Small intestine (tissue), 7 donors: Measurements from ENCODE around the gene A3GALT2. TPM values are rescaled to one million over a fixed set of nuclear protein-coding genes. Genes with fewer than 3 reads are reported as not detected.

ENCODE experiments used
- DNase-seq, 2 donors: peaks; one replicate each; pipeline versions ENCODE4 v3.0.0 to v3.0.0-alpha.2; 2013
- FAIRE-seq: peaks from 2 replicates; lab custom pipeline; 2012; peaks lifted over from hg19 to GRCh38; lab: Jason Lieb, UNC
- H3K27ac ChIP-seq, 3 donors: one replicate each; pipeline ENCODE4 v1.5.1; 2013; ENCODE audit warnings: low read length in 2 of 3, mild to moderate bottlenecking in 2 of 3, control low read depth in 1 of 3, inconsistent platforms in 1 of 3, low read depth in 1 of 3, moderate library complexity in 1 of 3
- H3K27me3 ChIP-seq, 3 donors: one replicate each; pipeline ENCODE4 v1.6.1; 2013; ENCODE audit warnings: low read length in 3 of 3, inconsistent platforms in 1 of 3; ENCODE audit not compliant: control insufficient read depth in 3 of 3, insufficient read depth in 3 of 3
- H3K36me3 ChIP-seq, 3 donors: one replicate each; pipeline ENCODE4 v1.6.1; 2013; ENCODE audit warnings: low read length in 3 of 3, inconsistent platforms in 1 of 3, low read depth in 1 of 3, mild to moderate bottlenecking in 1 of 3, moderate library complexity in 1 of 3; ENCODE audit not compliant: control insufficient read depth in 3 of 3, insufficient read depth in 2 of 3
- H3K4me1 ChIP-seq, 3 donors: one replicate each; pipeline ENCODE4 v1.6.1; 2013; ENCODE audit warnings: low read length in 2 of 3, inconsistent platforms in 1 of 3, low read depth in 1 of 3, mild to moderate bottlenecking in 1 of 3, moderate library complexity in 1 of 3; ENCODE audit not compliant: control insufficient read depth in 3 of 3, insufficient read depth in 2 of 3
- H3K4me3 ChIP-seq, 3 donors: one replicate each; pipeline ENCODE4 v1.5.1; 2013; ENCODE audit warnings: low read length in 3 of 3, control low read depth in 1 of 3, inconsistent platforms in 1 of 3, low read depth in 1 of 3, mild to moderate bottlenecking in 1 of 3, moderate library complexity in 1 of 3
- H3K9me3 ChIP-seq, 2 donors: one replicate each; pipeline ENCODE4 v1.6.1; 2013; ENCODE audit warnings: low read depth in 1 of 2, low read length in 1 of 2; ENCODE audit not compliant: control insufficient read depth in 2 of 2, insufficient read depth in 1 of 2
- WGBS, 3 donors: extraction: QIAGEN DNeasy Blood & Tissue Kit; methylation state at CpG; one replicate each; pipeline ENCODE4 v1.1.7; 2013; 5-methylcytosine and 5-hydroxymethylcytosine counted together
- polyA plus RNA-seq, 4 donors: library from polyadenylated mRNA; stranded (reverse) in 3 of 4; unstranded in 1 of 4; fragments of 200-250 nt in 3 of 4; fragments of 120-200 nt in 1 of 4; gene quantifications; one replicate each; pipeline versions ENCODE4 v1.2.1 to v1.2.3, GENCODE V29; 2013
- donor health status: healthy with polysubstance abuse.
- donor health status: control.
- donor health status: control.
- donor health status: Bipolar disorder and iron deficiency.
- donor health status: healthy.

Gene A3GALT2
- polyA plus RNA-seq, 4 donors: 0.04 TPM; not detected in 3

GRCh38 chr1:33276573-33277298, 44.2 kb downstream of the A3GALT2 start:
- DNase-seq (no peak), FAIRE-seq (no peak)
- Histone ChIP-seq H3K27me3 (no peaks in the 10 kb centered on the region), H3K4me3 (no peak overlapping the region), H3K9me3 (no peaks in the 10 kb centered on the region), H3K27ac (no peak overlapping the region), H3K4me1 (peaks cover 0 to 8% (median 0%) of the 10 kb centered on the region in 3 donors), H3K36me3 (peaks cover 3 to 73% (median 6%) of the 10 kb centered on the region in 3 donors)
- WGBS, 3 donors: 89 to 90% (median 89%) methylated on average over 30 of the region's 30 CpGs

- Histone ChIP-seq H3K9me3 (no peaks in the 10 kb centered on the region), H3K36me3 (peaks cover 2 to 72% (median 3%) of the 10 kb centered on the region in 3 donors), H3K4me3 (no peak overlapping the region), H3K27ac (no peak overlapping the region), H3K4me1 (peaks cover 0 to 8% (median 0%) of the 10 kb centered on the region in 3 donors), H3K27me3 (no peaks in the 10 kb centered on the region)
- FAIRE-seq (no peak), DNase-seq (no peak)
- 95 to 96% (median 96%) methylated on average over 39 to 45 of the region's 45 CpGs for WGBS, 3 donors
Observed at GRCh38 chr1:33275706-33276572, 45.0 kb downstream of the A3GALT2 start.

DNA sequence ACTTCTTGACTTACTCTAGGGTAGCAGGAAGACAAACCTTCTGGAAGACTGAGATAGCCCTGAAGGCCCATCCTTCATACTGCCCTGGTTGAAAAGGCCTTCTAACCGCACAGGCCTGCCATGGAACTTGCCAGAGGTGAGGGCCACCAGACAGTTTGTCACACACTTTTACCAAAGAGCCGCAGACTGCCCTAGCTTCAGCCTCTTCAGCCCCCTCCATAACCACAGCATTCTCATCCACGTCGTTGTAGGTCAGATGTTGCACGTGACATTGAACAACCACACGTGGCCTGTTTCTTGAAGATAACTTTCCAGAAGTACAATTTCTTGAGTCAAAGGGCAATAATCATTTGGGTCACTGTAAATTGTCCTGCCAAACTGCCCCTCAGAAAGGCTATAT, 45.7 kb downstream of the A3GALT2 start:
- Histone ChIP-seq H3K36me3 (peaks cover 0 to 72% (median 3%) of the 10 kb centered on the region in 3 donors), H3K27me3 (no peaks in the 10 kb centered on the region), H3K9me3 (no peaks in the 10 kb centered on the region), H3K27ac (no peak overlapping the region), H3K4me1 (peaks cover 0 to 8% (median 0%) of the 10 kb centered on the region in 3 donors), H3K4me3 (no peak overlapping the region)
- FAIRE-seq (no peak), DNase-seq (peak in 1 of 2 donors; percentile 23)
- WGBS, 3 donors: 83 to 88% (median 86%) methylated on average over 6 of the region's 6 CpGs

- Histone ChIP-seq H3K36me3 (peaks cover 0 to 74% (median 0%) of the 10 kb centered on the region in 3 donors), H3K27me3 (no peaks in the 10 kb centered on the region), H3K4me1 (peaks cover 0 to 8% (median 0%) of the 10 kb centered on the region in 3 donors), H3K9me3 (no peaks in the 10 kb centered on the region), H3K27ac (no peak overlapping the region), H3K4me3 (no peak overlapping the region)
- no peak for DNase-seq
- no peak for FAIRE-seq
- WGBS, 3 donors: 93 to 94% (median 93%) methylated on average over 1 of the region's 1 CpG
Observed at GRCh38 chr1:33274446-33274845, 46.5 kb downstream of the A3GALT2 start.

- FAIRE-seq (no peak), DNase-seq (no peak)
- Histone ChIP-seq H3K27ac (no peak overlapping the region), H3K9me3 (no peaks in the 10 kb centered on the region), H3K4me3 (no peak overlapping the region), H3K4me1 (peaks cover 0 to 8% (median 0%) of the 10 kb centered on the region in 3 donors), H3K27me3 (no peaks in the 10 kb centered on the region), H3K36me3 (peaks cover 0 to 79% (median 0%) of the 10 kb centered on the region in 3 donors)
- WGBS, 3 donors: 82 to 85% (median 83%) methylated on average over 7 of the region's 7 CpGs
Observed at GRCh38 chr1:33273961-33274371, 46.9 kb downstream of the A3GALT2 start.

- DNase-seq: no peak
- H3K4me1 ChIP-seq: peaks cover 0 to 8% (median 0%) of the 10 kb centered on the region in 3 donors
Observed at GRCh38 chr1:33273406-33273805, 47.5 kb downstream of the A3GALT2 start.

GRCh38 chr1:33272930-33273329, 48.0 kb downstream of the A3GALT2 start:
- no peak overlapping the region for H3K4me3 ChIP-seq
- no peak for DNase-seq
- no peaks in the 10 kb centered on the region for H3K27me3 ChIP-seq
- no peak for FAIRE-seq
- H3K9me3 ChIP-seq: no peaks in the 10 kb centered on the region
- H3K36me3 ChIP-seq: peaks cover 0 to 85% (median 0%) of the 10 kb centered on the region in 3 donors
- H3K27ac ChIP-seq: peak overlapping the region in 1 of 3 donors; percentile 1
- 59 to 87% (median 81%) methylated on average over 1 of the region's 1 CpG for WGBS, 3 donors
- peaks cover 0 to 8% (median 0%) of the 10 kb centered on the region in 3 donors for H3K4me1 ChIP-seq

More at GRCh38 chr1:33273406-33273805, 47.5 kb downstream of the A3GALT2 start:
- Histone ChIP-seq H3K4me3 (no peak overlapping the region), H3K27ac (no peak overlapping the region), H3K36me3 (peaks cover 0 to 84% (median 0%) of the 10 kb centered on the region in 3 donors), H3K9me3 (no peaks in the 10 kb centered on the region), H3K27me3 (no peaks in the 10 kb centered on the region)
- WGBS, 3 donors: 73 to 86% (median 85%) methylated on average over 3 of the region's 3 CpGs
- no peak for FAIRE-seq

GRCh38 chr1:33272509-33272908, 48.4 kb downstream of the A3GALT2 start:
- Histone ChIP-seq H3K27me3 (no peaks in the 10 kb centered on the region), H3K4me1 (peaks cover 0 to 8% (median 0%) of the 10 kb centered on the region in 3 donors), H3K36me3 (peaks cover 0 to 81% (median 0%) of the 10 kb centered on the region in 3 donors), H3K9me3 (no peaks in the 10 kb centered on the region), H3K4me3 (no peak overlapping the region), H3K27ac (no peak overlapping the region)
- DNase-seq: no peak
- WGBS, 3 donors: 69 to 86% (median 71%) methylated on average over 3 of the region's 3 CpGs
- FAIRE-seq: no peak
